ENCODE measurements around the gene EMILIN2. TPM values are rescaled to one million over a fixed set of nuclear protein-coding genes. Genes with fewer than 3 reads are reported as not detected.

The EMILIN2 gene
- polyA plus RNA-seq, 1 donor (not counting 4 experiments of a cell fraction or from before 2014, with no cell fraction given) = 0.07 TPM

DNA sequence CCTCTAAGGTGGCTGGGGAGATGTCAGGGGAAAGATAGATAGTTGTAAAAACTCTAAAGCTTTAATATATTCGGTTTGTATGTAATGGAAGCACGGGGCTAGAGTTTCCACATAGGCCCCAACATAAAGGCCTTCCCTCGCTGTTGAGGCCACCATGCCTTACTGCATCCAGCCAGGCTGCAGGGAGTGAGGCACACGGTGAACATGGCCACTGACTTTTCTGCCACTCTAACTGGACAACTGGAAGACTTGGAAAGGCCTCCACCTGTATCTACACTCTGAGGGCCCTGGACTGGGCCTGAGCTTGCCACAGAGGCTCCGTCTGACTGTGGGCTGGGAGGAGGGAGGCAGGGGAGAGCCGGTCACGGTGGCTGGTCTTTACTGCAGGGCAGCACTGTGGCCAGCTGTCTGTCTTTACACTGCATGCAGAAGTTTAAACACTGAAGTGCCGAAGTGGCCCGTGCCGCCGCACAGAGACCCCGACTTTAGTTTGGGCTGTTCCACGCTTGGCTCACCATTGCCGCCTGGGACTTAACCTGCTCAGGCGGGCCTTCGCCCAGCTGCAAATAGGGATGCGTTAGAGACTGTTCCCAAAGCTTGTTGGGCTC lies 66.7 kb downstream of the EMILIN2 start:
- dilution Hi-C loops (cut with MboI; ENCODE audit: extremely low pct_ligation_motif_present, low sequenced_read_pairs) = no loop called here
- Histone ChIP-seq H4K20me1 (ENCODE audit: control insufficient read depth, extremely low read depth, insufficient read depth, low read length) (no peaks in the 10 kb centered on the region), H2AFZ (ENCODE audit: control insufficient read depth, low read length) (no peak overlapping the region)

DNA sequence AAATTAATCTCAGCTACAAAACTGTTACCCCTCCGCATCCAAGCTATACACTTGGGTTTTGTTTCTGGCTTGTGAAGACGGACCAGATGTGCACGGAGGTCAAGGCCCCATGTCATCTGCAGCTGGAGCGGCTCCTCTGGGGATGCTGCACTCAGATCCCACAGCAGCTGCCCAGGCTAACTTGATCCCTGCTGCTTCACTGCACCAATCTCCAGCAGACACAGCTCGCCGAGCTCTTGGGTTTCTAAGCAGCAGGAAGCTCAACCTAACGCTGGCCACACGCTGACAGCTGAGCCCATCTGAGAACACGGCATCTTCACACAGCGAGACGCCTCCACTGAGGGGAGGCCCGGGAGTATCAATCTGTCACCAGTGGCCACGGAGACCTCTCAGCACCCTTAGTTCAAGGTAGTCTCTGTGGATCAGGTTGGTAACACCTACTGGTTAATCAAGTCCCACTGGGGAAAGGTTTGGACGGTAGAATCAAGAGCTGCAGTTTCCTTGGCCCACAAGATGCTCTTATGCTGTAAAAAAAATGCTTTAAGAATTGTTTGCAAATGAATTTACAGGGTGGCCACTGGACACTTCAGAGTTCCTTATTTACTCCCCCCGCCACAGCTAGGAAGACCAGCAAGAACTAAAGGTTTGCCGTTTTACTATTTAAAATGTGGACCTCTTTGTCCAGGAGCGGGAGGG lies 67.5 kb downstream of the EMILIN2 start:
- Histone ChIP-seq H3K27ac (ENCODE audit: control insufficient read depth, insufficient read depth, low read length) (no peak overlapping the region), H3K36me3 (ENCODE audit: control insufficient read depth in 2 of 2, extremely low read depth in 1 of 2, insufficient read depth in 2 of 2, low read length in 2 of 2) (no peaks in the 10 kb centered on the region), H3K79me2 (ENCODE audit: control insufficient read depth, insufficient read depth, low read length) (no peaks in the 10 kb centered on the region), H3K9me1 (ENCODE audit: control insufficient read depth, extremely low read depth, insufficient read depth, low read length) (no peaks in the 10 kb centered on the region), H3K27me3 (ENCODE audit: control insufficient read depth, extremely low read depth, insufficient read depth, low read length) (no peaks in the 10 kb centered on the region), H3K9me3 (ENCODE audit: control insufficient read depth, low read depth, low read length) (no peaks in the 10 kb centered on the region), H3K4me2 (ENCODE audit: control insufficient read depth, extremely low read depth, insufficient read depth, low read depth, low read length) (no peak overlapping the region), H3K9ac (ENCODE audit: control insufficient read depth, extremely low read depth, insufficient read depth, low read length) (no peak overlapping the region), H2AFZ (ENCODE audit: control insufficient read depth, low read length) (no peak overlapping the region), H4K20me1 (ENCODE audit: control insufficient read depth, extremely low read depth, insufficient read depth, low read length) (no peaks in the 10 kb centered on the region), H3K4me3 (ENCODE audit: control insufficient read depth in 2 of 3, extremely low read depth in 1 of 3, insufficient read depth in 2 of 3, low read depth in 1 of 3, low read length in 3 of 3) (no peak overlapping the region), H3K4me1 (ENCODE audit: control insufficient read depth, extremely low read depth, insufficient read depth, low read length) (no peaks in the 10 kb centered on the region)
- dilution Hi-C loops (cut with MboI; ENCODE audit: extremely low pct_ligation_motif_present, low sequenced_read_pairs) = no loop called here
- no peak for FAIRE-seq
- no peak for DNase-seq (ENCODE audit: low read depth, low spot score)
- no peak for TF ChIP-seq EZH2 (IDR thresholded peaks at IDR 0.05; ENCODE audit: low read length)
- TF ChIP-seq, protein P1, sequence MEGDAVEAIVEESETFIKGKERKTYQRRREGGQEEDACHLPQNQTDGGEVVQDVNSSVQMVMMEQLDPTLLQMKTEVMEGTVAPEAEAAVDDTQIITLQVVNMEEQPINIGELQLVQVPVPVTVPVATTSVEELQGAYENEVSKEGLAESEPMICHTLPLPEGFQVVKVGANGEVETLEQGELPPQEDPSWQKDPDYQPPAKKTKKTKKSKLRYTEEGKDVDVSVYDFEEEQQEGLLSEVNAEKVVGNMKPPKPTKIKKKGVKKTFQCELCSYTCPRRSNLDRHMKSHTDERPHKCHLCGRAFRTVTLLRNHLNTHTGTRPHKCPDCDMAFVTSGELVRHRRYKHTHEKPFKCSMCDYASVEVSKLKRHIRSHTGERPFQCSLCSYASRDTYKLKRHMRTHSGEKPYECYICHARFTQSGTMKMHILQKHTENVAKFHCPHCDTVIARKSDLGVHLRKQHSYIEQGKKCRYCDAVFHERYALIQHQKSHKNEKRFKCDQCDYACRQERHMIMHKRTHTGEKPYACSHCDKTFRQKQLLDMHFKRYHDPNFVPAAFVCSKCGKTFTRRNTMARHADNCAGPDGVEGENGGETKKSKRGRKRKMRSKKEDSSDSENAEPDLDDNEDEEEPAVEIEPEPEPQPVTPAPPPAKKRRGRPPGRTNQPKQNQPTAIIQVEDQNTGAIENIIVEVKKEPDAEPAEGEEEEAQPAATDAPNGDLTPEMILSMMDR (optimal IDR thresholded peaks at IDR 0.05 in 1 of 3, IDR thresholded peaks at IDR 0.05 in 1 of 3, conservative IDR thresholded peaks at IDR 0.05 in 1 of 3; ENCODE audit: extremely low read depth in 1 of 3, insufficient read depth in 2 of 3, low read length in 3 of 3) = no peak

More for the DNA sequence above, 66.7 kb downstream of the EMILIN2 start:
- H3K79me2 ChIP-seq (ENCODE audit: control insufficient read depth, insufficient read depth, low read length) = no peaks in the 10 kb centered on the region
- TF ChIP-seq, protein P1 (optimal IDR thresholded peaks at IDR 0.05 in 1 of 3, IDR thresholded peaks at IDR 0.05 in 1 of 3, conservative IDR thresholded peaks at IDR 0.05 in 1 of 3; ENCODE audit: extremely low read depth in 1 of 3, insufficient read depth in 2 of 3, low read length in 3 of 3) = no peak
- no peak for TF ChIP-seq EZH2 (IDR thresholded peaks at IDR 0.05; ENCODE audit: low read length)
- no peak overlapping the region for H3K4me2 ChIP-seq (ENCODE audit: control insufficient read depth, extremely low read depth, insufficient read depth, low read depth, low read length)
- H3K9ac ChIP-seq (ENCODE audit: control insufficient read depth, extremely low read depth, insufficient read depth, low read length) = no peak overlapping the region
- no peaks in the 10 kb centered on the region for H3K4me1 ChIP-seq (ENCODE audit: control insufficient read depth, extremely low read depth, insufficient read depth, low read length)
- H3K9me1 ChIP-seq (ENCODE audit: control insufficient read depth, extremely low read depth, insufficient read depth, low read length) = no peaks in the 10 kb centered on the region
- H3K4me3 ChIP-seq (ENCODE audit: control insufficient read depth in 2 of 3, extremely low read depth in 1 of 3, insufficient read depth in 2 of 3, low read depth in 1 of 3, low read length in 3 of 3) = no peak overlapping the region
- H3K27me3 ChIP-seq (ENCODE audit: control insufficient read depth, extremely low read depth, insufficient read depth, low read length) = no peaks in the 10 kb centered on the region
- DNase-seq (ENCODE audit: low read depth, low spot score) (no peak), FAIRE-seq (no peak)
- H3K27ac ChIP-seq (ENCODE audit: control insufficient read depth, insufficient read depth, low read length) = no peak overlapping the region
- H3K36me3 ChIP-seq (ENCODE audit: control insufficient read depth in 2 of 2, extremely low read depth in 1 of 2, insufficient read depth in 2 of 2, low read length in 2 of 2) = no peaks in the 10 kb centered on the region
- H3K9me3 ChIP-seq (ENCODE audit: control insufficient read depth, low read depth, low read length) = no peaks in the 10 kb centered on the region

Data from keratinocyte (primary cell).